Suprapubic skin (tissue), 4 donors: ENCODE results near the gene ACTL8.

Experiments used
- EP300 ChIP-seq: sonication (generic); formaldehyde crosslinking; IDR thresholded peaks from one replicate; pipeline ENCODE4 v1.6.1; 2017; ENCODE audit warnings: antibody characterized with exemption
- POLR2A ChIP-seq, 2 donors: fragments of 450-650 bp; IDR thresholded peaks; one replicate each; pipeline ENCODE4 v1.6.1; 2017; ENCODE audit warnings: antibody characterized with exemption in 2 of 2, mild to moderate bottlenecking in 2 of 2, moderate library complexity in 2 of 2
- POLR2AphosphoS5 ChIP-seq, 3 donors: sonication (generic); formaldehyde crosslinking; IDR thresholded peaks; one replicate each; pipeline ENCODE4 v1.6.1; 2017; ENCODE audit warnings: antibody characterized with exemption in 3 of 3
- TF ChIP-seq, protein P1 (sequence below), 2 donors: fragments of 200-600 bp in 1 of 2; fragments of 450-650 bp in 1 of 2; sonication (generic) in 1 of 2; IDR thresholded peaks; one replicate each; pipeline ENCODE4 v1.5.1; 2016 to 2019; ENCODE audit warnings: antibody characterized with exemption in 2 of 2, mild to moderate bottlenecking in 1 of 2, moderate library complexity in 1 of 2

DNA sequence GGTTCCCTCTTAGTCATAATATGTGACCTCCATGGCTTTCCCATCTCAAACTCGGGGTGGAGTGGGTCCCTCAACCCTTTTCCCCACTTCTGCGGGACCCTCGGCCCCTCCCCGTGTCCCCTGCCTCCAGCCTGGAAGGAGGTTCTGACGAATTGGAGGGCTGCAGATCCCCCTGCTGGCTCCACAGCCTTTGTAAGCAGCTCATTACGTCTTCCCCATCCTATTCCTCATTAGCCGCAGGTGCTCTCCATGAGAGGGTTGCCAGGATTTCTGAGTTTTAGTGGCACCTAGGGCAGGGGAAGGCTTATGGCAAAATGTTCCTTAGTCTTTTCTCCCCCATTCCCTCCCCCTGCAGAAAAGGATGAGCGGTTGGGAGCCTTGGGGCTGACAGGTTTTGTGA lies 8.3 kb downstream of the ACTL8 start:
- TF ChIP-seq POLR2A (IDR thresholded peaks at IDR 0.05) (no peak), POLR2AphosphoS5 (IDR thresholded peaks at IDR 0.05) (no peak), EP300 (no peak)
- TF ChIP-seq, protein P1, sequence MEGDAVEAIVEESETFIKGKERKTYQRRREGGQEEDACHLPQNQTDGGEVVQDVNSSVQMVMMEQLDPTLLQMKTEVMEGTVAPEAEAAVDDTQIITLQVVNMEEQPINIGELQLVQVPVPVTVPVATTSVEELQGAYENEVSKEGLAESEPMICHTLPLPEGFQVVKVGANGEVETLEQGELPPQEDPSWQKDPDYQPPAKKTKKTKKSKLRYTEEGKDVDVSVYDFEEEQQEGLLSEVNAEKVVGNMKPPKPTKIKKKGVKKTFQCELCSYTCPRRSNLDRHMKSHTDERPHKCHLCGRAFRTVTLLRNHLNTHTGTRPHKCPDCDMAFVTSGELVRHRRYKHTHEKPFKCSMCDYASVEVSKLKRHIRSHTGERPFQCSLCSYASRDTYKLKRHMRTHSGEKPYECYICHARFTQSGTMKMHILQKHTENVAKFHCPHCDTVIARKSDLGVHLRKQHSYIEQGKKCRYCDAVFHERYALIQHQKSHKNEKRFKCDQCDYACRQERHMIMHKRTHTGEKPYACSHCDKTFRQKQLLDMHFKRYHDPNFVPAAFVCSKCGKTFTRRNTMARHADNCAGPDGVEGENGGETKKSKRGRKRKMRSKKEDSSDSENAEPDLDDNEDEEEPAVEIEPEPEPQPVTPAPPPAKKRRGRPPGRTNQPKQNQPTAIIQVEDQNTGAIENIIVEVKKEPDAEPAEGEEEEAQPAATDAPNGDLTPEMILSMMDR (IDR thresholded peaks at IDR 0.05) = no peak
